PC-9 (cell line): ENCODE measurements around the gene GRHL1. TPM values are rescaled to one million over a fixed set of nuclear protein-coding genes. Genes with fewer than 3 reads are reported as not detected.

Experiments used
- BruUV-seq: library from RNA; stranded (reverse); fragments of 400-500 nt; replicated peaks from 2 replicates; lab custom pipeline; 2021; lab: Mats Ljungman, UMichigan
- CTCF ChIA-PET: fragments of 300-600 bp; sonication (Branson Sonifier 250); formaldehyde crosslinking; loops from one replicate; lab custom pipeline; 2022; ENCODE audit warnings: antibody characterized with exemption; lab: Charles Lee
- POLR2A ChIA-PET: fragments of 300-600 bp; sonication (Branson Sonifier 250); formaldehyde crosslinking; loops from one replicate; lab custom pipeline; 2022; ENCODE audit warnings: antibody characterized with exemption; ENCODE audit not compliant: unreplicated experiment; lab: Charles Lee
- DNase-seq, 2 experiments: peaks; one replicate each; pipeline versions ENCODE4 v3.0.0 to v3.0.0-alpha.2; 2015 to 2022; ENCODE audit warnings: mixed read lengths in 1 of 2
- H2AFZ ChIP-seq: fragments of 200-600 bp; sonication (generic); 2 replicates; pipeline ENCODE4 v1.8.1; 2017; ENCODE audit warnings: antibody characterized with exemption
- H3F3A ChIP-seq: fragments of 200-600 bp; sonication (generic); 2 replicates; pipeline ENCODE4 v1.8.1; 2017; ENCODE audit warnings: antibody characterized with exemption, mild to moderate bottlenecking, low read depth; ENCODE audit not compliant: insufficient read depth
- H3K27ac ChIP-seq: fragments of 200-600 bp; sonication (generic); 2 replicates; pipeline ENCODE4 v1.6.1; 2016; ENCODE audit warnings: mixed run types
- H3K27me3 ChIP-seq: fragments of 200-600 bp; sonication (generic); 2 replicates; pipeline ENCODE4 v1.6.1; 2016; ENCODE audit warnings: low read depth, mixed run types; ENCODE audit not compliant: insufficient read depth
- H3K36me3 ChIP-seq: fragments of 200-600 bp; sonication (generic); 2 replicates; pipeline ENCODE4 v1.6.1; 2016; ENCODE audit warnings: low read depth, mixed run types
- H3K4me1 ChIP-seq: fragments of 200-600 bp; sonication (generic); replicated peaks from 2 replicates; pipeline ENCODE4 v1.6.1; 2016; ENCODE audit warnings: mixed run types; ENCODE audit not compliant: insufficient read depth
- H3K4me2 ChIP-seq: fragments of 200-600 bp; sonication (generic); 2 replicates; pipeline ENCODE4 v1.6.1; 2017; ENCODE audit warnings: mixed run types
- H3K4me3 ChIP-seq: fragments of 200-600 bp; sonication (generic); 2 replicates; pipeline ENCODE4 v1.6.1; 2016; ENCODE audit warnings: mixed run types
- H3K79me2 ChIP-seq: fragments of 200-600 bp; sonication (generic); 2 replicates; pipeline ENCODE4 v1.6.1; 2017; ENCODE audit warnings: low read depth, mixed run types
- H3K9me2 ChIP-seq: fragments of 200-600 bp; sonication (generic); 2 replicates; pipeline ENCODE4 v1.8.1; 2017; ENCODE audit warnings: mild to moderate bottlenecking; ENCODE audit not compliant: insufficient read depth
- H3K9me3 ChIP-seq: fragments of 200-600 bp; sonication (generic); 2 replicates; pipeline ENCODE4 v1.8.1; 2016; ENCODE audit warnings: low read depth; ENCODE audit not compliant: insufficient read depth
- H4K20me1 ChIP-seq: fragments of 200-600 bp; sonication (generic); 2 replicates; pipeline ENCODE4 v1.8.1; 2017; ENCODE audit not compliant: insufficient read depth
- CTCF ChIP-seq: fragments of 200-600 bp; sonication (generic); conservative IDR thresholded peaks from 2 replicates; pipeline ENCODE4 v1.6.1; 2017; ENCODE audit warnings: mixed run types, antibody characterized with exemption, mild to moderate bottlenecking, moderate library complexity
- EZH2 ChIP-seq: fragments of 200-600 bp; sonication (generic); IDR thresholded peaks from 2 replicates; pipeline ENCODE4 v1.8.0; 2017; ENCODE audit warnings: antibody characterized with exemption, low read depth
- intact Hi-C: fragments of 100-400 bp; cut with micrococcal nuclease; formaldehyde crosslinking; loops from one replicate; pipeline ENCODE4 v1.10.0; 2022; ENCODE audit not compliant: unreplicated experiment
- total RNA-seq: library from RNA; stranded (reverse); gene quantifications from 2 replicates; pipeline ENCODE4 v1.2.3, GENCODE V29; 2021

GRHL1 gene
- total RNA-seq, 1 experiment from 2014 or later = 10.6 TPM

DNA sequence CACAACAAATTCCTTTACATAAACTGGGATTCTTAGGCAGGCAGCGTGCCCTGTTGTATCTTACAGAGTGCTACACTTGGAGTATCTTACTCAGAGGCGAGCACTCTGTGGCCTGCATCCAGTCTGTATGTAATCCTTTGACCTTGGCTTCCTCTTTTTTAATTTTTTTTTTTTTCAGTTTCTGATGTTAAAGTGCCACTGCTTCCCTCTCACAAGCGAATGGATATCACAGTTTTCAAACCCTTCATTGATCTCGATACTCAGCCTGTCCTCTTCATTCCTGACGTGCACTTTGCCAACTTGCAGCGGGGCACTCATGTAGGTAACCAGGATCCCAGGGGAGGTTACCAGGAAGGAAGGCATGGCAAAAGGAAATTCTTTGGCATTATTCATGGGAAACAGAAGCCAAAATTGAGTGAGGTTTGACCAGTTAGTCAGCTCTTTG, 40.4 kb downstream of the GRHL1 start:
- TF ChIP-seq CTCF (no peak), EZH2 (no peak)
- H3K4me1 ChIP-seq = no peaks in the 10 kb centered on the region
- H3K36me3 ChIP-seq = peaks cover 33% of the 10 kb centered on the region
- DNase-seq = no peak
- H4K20me1 ChIP-seq = no peaks in the 10 kb centered on the region
- intact Hi-C loops = no loop called here
- CTCF ChIA-PET = interaction anchor here (0.6 kb wide), 1 partner anchor 409 kb away, joined by 15 read pairs; no protein-coding TSS in a partner anchor
- no peaks in the 10 kb centered on the region for H3K79me2 ChIP-seq
- POLR2A ChIA-PET = no interaction called here
- no peak overlapping the region for H3K27ac ChIP-seq
- H3K27me3 ChIP-seq = no peaks in the 10 kb centered on the region
- H2AFZ ChIP-seq = no peak overlapping the region
- no peaks in the 10 kb centered on the region for H3K9me3 ChIP-seq
- H3F3A ChIP-seq = 0 out of 2 replicates have a peak, but pooled peaks cover 4% of the 10 kb centered on the region
- no peak overlapping the region for H3K4me3 ChIP-seq
- BruUV-seq = no TSS peak
- H3K9me2 ChIP-seq = no peaks in the 10 kb centered on the region
- H3K4me2 ChIP-seq = no peak overlapping the region

DNA sequence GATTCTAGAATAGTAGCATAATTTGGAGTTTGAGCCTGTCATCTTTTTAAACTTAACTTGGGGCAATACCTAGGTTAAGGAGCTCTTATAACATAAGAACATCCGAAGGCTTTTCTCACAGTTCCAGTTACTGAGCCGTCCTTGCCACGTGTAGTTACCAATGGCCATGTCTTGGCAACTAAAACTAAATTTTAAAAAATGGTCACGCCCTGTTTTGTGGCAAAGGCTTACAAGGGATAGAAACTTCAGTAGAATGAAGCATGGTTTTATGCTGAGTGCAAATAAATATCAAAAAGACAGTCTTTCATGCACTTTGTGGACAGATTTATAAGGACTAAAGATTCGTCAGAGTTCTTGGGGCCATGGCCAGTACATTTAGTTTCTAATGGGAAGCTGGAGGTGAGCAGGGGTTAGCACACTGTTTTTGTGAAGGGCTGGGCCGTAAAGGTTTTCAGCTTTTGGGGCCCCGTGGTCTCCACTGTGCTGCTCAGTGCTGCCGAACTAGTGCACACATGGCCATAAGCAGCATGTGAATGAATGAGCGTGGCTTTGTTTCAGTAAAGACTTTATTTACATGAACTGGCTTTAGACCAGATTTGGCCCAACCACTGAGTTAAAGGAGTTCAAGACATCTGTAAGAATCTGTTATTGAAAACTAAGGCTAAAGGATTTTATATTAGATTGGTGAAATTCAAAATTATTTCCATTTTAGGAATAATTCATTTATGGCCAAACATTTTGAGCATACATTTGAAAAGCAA, 41.1 kb downstream of the GRHL1 start:
- no peaks in the 10 kb centered on the region for H3K79me2 ChIP-seq
- H2AFZ ChIP-seq = no peak overlapping the region
- no peaks in the 10 kb centered on the region for H4K20me1 ChIP-seq
- H3K4me2 ChIP-seq = no peak overlapping the region
- ChIA-PET POLR2A (no interaction called here), CTCF (no interaction called here)
- no peaks in the 10 kb centered on the region for H3K9me2 ChIP-seq
- H3K4me3 ChIP-seq = no peak overlapping the region
- H3K27me3 ChIP-seq = no peaks in the 10 kb centered on the region
- H3K36me3 ChIP-seq = peaks cover 28% of the 10 kb centered on the region
- H3F3A ChIP-seq = peaks cover 7% of the 10 kb centered on the region; the same call in 1 of the 2 replicates
- BruUV-seq = no TSS peak
- no peak overlapping the region for H3K27ac ChIP-seq
- intact Hi-C loops = no loop called here
- no peaks in the 10 kb centered on the region for H3K9me3 ChIP-seq
- H3K4me1 ChIP-seq = no peaks in the 10 kb centered on the region
- TF ChIP-seq EZH2 (no peak), CTCF (no peak)
- no peak for DNase-seq

- no peak overlapping the region for H2AFZ ChIP-seq
- intact Hi-C loops = no loop called here
Observed at GRCh38 chr2:9993488-9994165, 42.1 kb downstream of the GRHL1 start.

More at GRCh38 chr2:9993488-9994165, 42.1 kb downstream of the GRHL1 start:
- H4K20me1 ChIP-seq = no peaks in the 10 kb centered on the region
- H3K9me2 ChIP-seq = no peaks in the 10 kb centered on the region
- peaks cover 13% of the 10 kb centered on the region; the same call in 1 of the 2 replicates for H3F3A ChIP-seq
- H3K9me3 ChIP-seq = no peaks in the 10 kb centered on the region
- no peaks in the 10 kb centered on the region for H3K79me2 ChIP-seq
- no peaks in the 10 kb centered on the region for H3K4me1 ChIP-seq
- no peak overlapping the region for H3K4me3 ChIP-seq
- TF ChIP-seq EZH2 = no peak
- CTCF ChIA-PET = no interaction called here
- no peak for DNase-seq
- H3K27ac ChIP-seq = no peak overlapping the region
- BruUV-seq = no TSS peak
- H3K36me3 ChIP-seq = peaks cover 32% of the 10 kb centered on the region
- no peaks in the 10 kb centered on the region for H3K27me3 ChIP-seq
- no peak overlapping the region for H3K4me2 ChIP-seq
- POLR2A ChIA-PET = interaction anchor here (0.7 kb wide), 1 partner anchor 49 kb away, joined by 6 read pairs; no protein-coding TSS in a partner anchor
